ENCODE results near the gene ARL14.

Gene ARL14

GRCh38 chr3:160673188-160673587, 3.8 kb upstream of the ARL14 start:
- Histone ChIP-seq H3K27ac (no peak overlapping the region), H3K4me3 (no peak overlapping the region)

DNA sequence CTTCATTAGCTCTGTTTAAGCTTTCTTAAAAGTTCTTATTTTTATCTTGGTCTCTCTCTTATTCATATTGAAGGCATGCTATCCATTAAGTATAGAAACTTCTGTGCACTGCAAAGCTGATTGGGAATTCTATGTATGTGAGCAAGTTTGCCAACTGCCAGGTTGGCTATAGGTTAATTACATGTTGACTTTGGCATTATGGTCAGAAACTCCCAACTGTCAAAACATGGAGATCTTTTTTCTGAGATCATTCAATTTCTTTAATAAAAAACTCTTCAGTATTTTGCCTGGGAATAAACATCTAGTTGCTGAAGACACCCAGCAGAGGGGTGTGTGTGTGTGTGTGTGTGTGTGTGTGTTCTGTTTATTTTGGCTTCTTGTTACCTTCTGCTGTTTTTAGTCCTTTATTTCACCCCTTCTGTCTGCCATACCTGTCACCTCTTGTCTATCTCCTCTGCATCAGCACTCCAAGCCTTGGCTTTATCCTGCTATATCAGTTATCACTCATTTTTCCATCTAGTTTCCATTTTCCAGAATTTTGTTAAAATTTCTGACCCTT, 1.3 kb upstream of the ARL14 start:
- H3K4me3 ChIP-seq = no peak overlapping the region
- no peak overlapping the region for H3K27ac ChIP-seq

DNA sequence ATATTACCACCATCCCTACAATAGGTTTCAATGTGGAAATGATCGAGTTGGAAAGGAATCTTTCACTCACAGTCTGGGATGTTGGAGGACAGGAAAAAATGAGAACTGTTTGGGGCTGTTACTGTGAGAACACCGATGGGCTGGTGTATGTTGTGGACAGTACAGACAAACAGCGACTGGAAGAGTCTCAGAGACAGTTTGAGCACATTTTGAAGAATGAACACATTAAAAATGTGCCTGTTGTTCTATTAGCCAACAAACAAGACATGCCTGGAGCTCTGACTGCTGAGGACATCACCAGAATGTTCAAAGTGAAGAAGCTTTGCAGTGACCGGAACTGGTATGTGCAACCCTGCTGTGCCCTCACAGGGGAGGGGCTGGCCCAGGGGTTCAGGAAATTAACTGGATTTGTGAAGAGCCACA, 510 bp downstream of the ARL14 start:
- Histone ChIP-seq H3K27ac (peak overlapping the region in 11 of 21 experiments; percentile 17 to 76 (median 36)), H3K4me3 (peak overlapping the region in 1 of 7 experiments; percentile 3)

- peak overlapping the region in 2 of 21 experiments; percentile 7 to 44 for H3K27ac ChIP-seq
- H3K4me3 ChIP-seq = no peak overlapping the region
Measured at GRCh38 chr3:160678292-160678842, 1.4 kb downstream of the ARL14 start.

DNA sequence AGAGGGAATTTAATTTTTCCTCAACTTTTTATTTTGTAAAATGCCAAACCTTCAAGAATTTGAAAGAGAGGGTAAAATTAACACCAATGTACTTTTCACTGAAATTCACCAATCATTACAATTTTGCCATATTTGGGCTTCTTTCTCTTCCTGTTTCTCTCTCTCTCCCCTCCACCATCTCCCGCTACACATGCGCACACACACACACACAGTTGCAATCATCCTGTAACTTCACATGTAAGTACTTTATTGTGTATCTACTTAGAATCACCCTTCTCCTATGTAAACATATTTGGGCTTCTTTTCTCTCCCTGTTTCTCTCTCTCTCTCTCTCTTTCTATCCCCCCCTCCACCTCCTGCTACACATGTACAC, 7.4 kb downstream of the ARL14 start:
- H3K4me3 ChIP-seq = no peak overlapping the region
- H3K27ac ChIP-seq = no peak overlapping the region

GRCh38 chr3:160685144-160685766, 8.3 kb downstream of the ARL14 start:
- no peak overlapping the region for H3K4me3 ChIP-seq

GRCh38 chr3:160686955-160687535, 10.1 kb downstream of the ARL14 start:
- no peak overlapping the region for H3K27ac ChIP-seq

More at GRCh38 chr3:160685144-160685766, 8.3 kb downstream of the ARL14 start:
- no peak overlapping the region for H3K27ac ChIP-seq

GRCh38 chr3:160691151-160691550, 14.2 kb downstream of the ARL14 start:
- H3K27ac ChIP-seq = no peak overlapping the region
- no peak overlapping the region for H3K4me3 ChIP-seq

More at GRCh38 chr3:160686955-160687535, 10.1 kb downstream of the ARL14 start:
- no peak overlapping the region for H3K4me3 ChIP-seq

- Histone ChIP-seq H3K4me3 (no peak overlapping the region), H3K27ac (no peak overlapping the region)
Measured at GRCh38 chr3:160691962-160692361, 15.0 kb downstream of the ARL14 start.

GRCh38 chr3:160693191-160693590, 16.2 kb downstream of the ARL14 start:
- no peak overlapping the region for H3K4me3 ChIP-seq
- H3K27ac ChIP-seq = no peak overlapping the region

GRCh38 chr3:160694345-160694744, 17.4 kb downstream of the ARL14 start:
- Histone ChIP-seq H3K27ac (no peak overlapping the region), H3K4me3 (no peak overlapping the region)

DNA sequence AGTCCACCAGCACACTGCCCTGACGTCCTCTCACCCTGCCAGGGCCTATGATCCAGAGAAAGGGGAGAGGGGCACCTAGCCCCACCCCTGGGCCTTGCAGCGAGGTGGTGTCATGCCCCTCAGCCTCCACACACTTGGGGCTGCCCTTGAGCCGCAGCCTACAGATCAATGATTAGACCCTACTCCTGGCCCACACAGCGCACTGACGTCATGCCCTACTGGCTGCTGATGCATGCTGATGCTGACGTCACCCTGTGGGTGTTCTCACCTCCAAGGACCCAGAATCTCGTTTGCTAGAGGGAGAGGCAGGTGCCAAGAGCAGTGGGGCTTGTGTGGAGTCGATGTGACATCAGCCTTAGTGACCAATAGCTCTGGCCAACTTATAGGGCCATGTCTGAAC, 18.0 kb downstream of the ARL14 start:
- Histone ChIP-seq H3K4me3 (no peak overlapping the region), H3K27ac (no peak overlapping the region)

DNA sequence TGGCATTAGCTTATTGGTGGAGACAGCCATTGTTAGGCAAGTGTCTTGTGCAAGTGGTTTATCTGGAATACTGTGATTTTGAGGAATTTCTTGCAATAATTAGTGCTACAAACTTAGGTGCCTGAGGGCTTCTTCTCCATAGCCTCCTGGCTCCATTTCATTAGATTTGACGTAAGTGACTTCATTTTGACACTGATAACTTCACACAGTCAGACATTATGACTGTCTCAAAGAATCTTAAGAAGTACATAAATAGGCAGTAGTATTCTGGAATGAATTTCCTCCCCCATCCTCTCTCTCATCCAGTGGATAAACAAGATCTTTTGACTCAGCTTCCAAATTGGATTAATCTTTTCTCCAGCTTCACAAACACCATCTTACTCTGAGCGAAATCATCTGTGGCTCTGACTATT, 19.0 kb downstream of the ARL14 start:
- H3K27ac ChIP-seq = no peak overlapping the region

GRCh38 chr3:160697637-160698380, 20.8 kb downstream of the ARL14 start:
- Histone ChIP-seq H3K27ac (no peak overlapping the region), H3K4me3 (no peak overlapping the region)

More for the DNA sequence above, 19.0 kb downstream of the ARL14 start:
- H3K4me3 ChIP-seq = no peak overlapping the region

- no peak overlapping the region for H3K27ac ChIP-seq
- no peak overlapping the region for H3K4me3 ChIP-seq
Measured at GRCh38 chr3:160698599-160699195, 21.7 kb downstream of the ARL14 start.

GRCh38 chr3:160701490-160701889, 24.5 kb downstream of the ARL14 start:
- Histone ChIP-seq H3K4me3 (no peak overlapping the region), H3K27ac (no peak overlapping the region)

DNA sequence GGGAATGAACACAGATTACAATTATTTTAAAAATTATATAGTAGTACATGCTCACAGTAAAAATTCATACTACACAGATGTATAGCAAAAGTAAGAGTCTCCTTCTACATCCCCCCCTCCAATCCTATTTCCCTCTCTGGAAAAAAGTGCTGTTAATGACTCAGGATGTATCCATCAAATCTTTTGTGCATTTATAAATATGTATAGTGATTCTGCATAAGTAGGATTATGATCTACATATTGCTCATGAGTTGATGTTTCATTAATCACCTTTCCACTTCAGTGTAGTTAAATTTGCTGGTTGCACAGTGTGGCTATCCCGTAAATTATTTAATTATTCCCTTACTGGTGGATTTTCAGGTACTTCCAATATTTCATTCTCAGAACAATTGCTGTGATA, 25.3 kb downstream of the ARL14 start:
- no peak overlapping the region for H3K27ac ChIP-seq

GRCh38 chr3:160703974-160704373, 27.0 kb downstream of the ARL14 start:
- no peak overlapping the region for H3K27ac ChIP-seq

More for the DNA sequence above, 25.3 kb downstream of the ARL14 start:
- H3K4me3 ChIP-seq = no peak overlapping the region

DNA sequence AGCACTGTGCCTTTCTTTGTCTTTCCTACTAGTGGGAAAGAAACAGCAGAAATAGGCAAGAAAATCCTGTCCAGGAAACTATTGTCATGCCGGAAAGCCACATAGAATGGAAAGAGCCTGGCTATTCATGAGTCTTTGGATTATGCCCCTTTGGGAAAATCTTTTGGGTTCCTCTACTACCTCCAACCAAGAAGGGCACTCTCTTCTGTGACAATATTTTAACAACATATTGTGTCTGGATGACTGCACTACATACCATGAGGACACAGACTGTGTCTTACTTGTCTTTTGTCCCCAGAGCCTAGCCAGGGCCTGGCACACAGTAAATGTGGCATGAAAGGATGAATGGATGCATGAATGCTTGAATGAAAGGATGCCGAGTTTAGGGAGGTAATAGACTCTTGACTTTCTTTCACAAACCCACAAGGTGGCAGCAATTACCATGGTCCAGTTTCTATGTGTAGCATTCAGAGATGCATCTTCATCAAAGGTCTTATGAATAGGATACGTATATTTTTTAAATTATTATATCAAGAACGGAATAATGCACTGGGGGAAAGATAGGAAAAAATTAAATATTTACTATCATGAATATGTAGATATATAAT, 30.3 kb downstream of the ARL14 start:
- no peak overlapping the region for H3K4me3 ChIP-seq
- no peak overlapping the region for H3K27ac ChIP-seq

More at GRCh38 chr3:160703974-160704373, 27.0 kb downstream of the ARL14 start:
- no peak overlapping the region for H3K4me3 ChIP-seq
